ENCODE measurements around the gene PRKD3. TPM values are rescaled to one million over a fixed set of nuclear protein-coding genes. Genes with fewer than 3 reads are reported as not detected.

The PRKD3 gene
- total RNA-seq, 1 donor from 2014 or later: 50.1 TPM

DNA sequence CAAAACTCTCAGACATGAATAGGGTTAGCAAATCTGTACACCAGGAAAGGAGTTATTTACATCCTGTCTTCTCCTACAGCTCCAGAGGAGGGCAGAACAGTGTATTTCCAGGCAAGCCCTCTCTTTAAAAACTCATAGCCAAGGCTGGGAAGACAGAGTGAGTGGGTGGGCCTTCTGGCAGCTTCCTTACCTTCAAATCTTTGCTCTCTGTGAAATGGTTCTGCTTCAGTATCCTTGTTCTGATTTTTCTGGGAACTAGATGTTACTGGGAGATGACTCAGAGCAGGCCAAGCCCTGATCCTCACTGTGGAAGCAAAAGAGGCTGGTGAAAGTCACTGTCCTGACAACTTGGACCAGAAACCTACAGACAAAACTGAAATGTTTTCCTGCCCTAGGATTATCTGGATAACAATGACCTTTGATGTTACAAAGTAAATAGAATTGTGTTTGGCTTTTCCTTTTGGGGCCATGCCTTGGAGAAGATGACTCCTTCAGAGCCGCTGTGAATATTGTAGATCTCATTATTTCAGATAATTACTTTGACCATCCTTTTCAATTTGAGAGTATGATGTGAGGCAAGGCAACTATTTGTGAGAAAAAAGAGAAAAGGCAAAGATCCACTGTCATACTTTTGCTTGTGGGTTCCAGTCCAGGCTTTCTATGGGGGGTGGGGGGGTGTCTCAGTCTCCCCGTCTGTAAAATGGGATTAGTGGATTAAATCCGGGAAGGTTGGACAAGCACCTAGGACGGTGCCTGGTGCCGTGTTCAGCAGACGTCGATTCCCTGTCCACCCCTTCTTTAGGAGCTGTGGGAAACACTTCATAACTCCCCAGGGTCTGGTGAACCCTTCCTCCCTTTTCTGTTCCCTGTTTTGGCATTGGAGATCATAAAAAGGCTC lies 19.2 kb upstream of the PRKD3 start:
- Mint-ChIP-seq H3K36me3 (ENCODE audit: unreplicated experiment) (no peaks in the 10 kb centered on the region), H3K27ac (ENCODE audit: unreplicated experiment) (no peak overlapping the region), H3K9me3 (ENCODE audit: unreplicated experiment) (no peaks in the 10 kb centered on the region), H3K27me3 (ENCODE audit: unreplicated experiment) (peaks cover 12% of the 10 kb centered on the region), H3K4me3 (ENCODE audit: unreplicated experiment) (no peak overlapping the region), H3K4me1 (ENCODE audit: unreplicated experiment) (no peaks in the 10 kb centered on the region)
- TF ChIP-seq, protein P1, sequence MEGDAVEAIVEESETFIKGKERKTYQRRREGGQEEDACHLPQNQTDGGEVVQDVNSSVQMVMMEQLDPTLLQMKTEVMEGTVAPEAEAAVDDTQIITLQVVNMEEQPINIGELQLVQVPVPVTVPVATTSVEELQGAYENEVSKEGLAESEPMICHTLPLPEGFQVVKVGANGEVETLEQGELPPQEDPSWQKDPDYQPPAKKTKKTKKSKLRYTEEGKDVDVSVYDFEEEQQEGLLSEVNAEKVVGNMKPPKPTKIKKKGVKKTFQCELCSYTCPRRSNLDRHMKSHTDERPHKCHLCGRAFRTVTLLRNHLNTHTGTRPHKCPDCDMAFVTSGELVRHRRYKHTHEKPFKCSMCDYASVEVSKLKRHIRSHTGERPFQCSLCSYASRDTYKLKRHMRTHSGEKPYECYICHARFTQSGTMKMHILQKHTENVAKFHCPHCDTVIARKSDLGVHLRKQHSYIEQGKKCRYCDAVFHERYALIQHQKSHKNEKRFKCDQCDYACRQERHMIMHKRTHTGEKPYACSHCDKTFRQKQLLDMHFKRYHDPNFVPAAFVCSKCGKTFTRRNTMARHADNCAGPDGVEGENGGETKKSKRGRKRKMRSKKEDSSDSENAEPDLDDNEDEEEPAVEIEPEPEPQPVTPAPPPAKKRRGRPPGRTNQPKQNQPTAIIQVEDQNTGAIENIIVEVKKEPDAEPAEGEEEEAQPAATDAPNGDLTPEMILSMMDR (IDR thresholded peaks at IDR 0.05): peak; percentile 32
- no peak for DNase-seq (ENCODE audit: extremely low spot score, unreplicated experiment)

DNA sequence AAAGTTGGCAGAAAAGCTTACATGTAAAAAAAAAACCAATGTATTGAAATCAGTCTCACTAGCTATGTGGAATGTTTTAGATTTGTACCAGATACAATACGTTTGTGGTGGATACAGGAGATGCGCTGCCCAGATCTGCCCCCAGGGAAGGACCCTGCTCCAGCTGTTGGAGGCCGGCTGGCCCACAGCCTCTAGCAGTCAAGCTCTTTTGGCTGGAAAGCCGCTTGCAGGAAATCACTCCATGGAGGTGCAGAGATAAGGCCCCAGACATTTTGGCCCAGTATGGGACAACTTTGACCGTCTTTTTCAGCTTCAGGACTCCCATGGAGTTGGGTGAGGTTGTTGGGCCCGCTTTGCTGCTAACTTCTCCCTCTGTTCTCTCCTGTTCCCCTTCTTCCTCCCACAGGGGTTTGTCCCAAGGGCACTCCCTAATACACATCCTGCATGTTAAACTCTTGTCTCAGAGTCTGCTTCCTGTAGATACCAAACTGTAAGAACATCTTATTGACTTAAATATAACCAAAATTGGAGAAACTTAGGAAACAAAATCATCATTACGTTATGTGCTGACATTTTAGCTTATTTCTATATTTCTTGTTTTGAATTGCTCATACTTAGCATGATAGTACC lies 18.1 kb upstream of the PRKD3 start:
- H3K4me3 Mint-ChIP-seq (ENCODE audit: unreplicated experiment): no peak overlapping the region
- TF ChIP-seq, protein P1 (IDR thresholded peaks at IDR 0.05): no peak
- no peaks in the 10 kb centered on the region for H3K4me1 Mint-ChIP-seq (ENCODE audit: unreplicated experiment)
- peaks cover 12% of the 10 kb centered on the region for H3K27me3 Mint-ChIP-seq (ENCODE audit: unreplicated experiment)
- H3K36me3 Mint-ChIP-seq (ENCODE audit: unreplicated experiment): no peaks in the 10 kb centered on the region
- H3K27ac Mint-ChIP-seq (ENCODE audit: unreplicated experiment): no peak overlapping the region
- no peaks in the 10 kb centered on the region for H3K9me3 Mint-ChIP-seq (ENCODE audit: unreplicated experiment)
- no peak for DNase-seq (ENCODE audit: extremely low spot score, unreplicated experiment)

GRCh38 chr2:37340637-37341036 lies 16.0 kb upstream of the PRKD3 start:
- H3K4me3 Mint-ChIP-seq (ENCODE audit: unreplicated experiment): no peak overlapping the region
- H3K4me1 Mint-ChIP-seq (ENCODE audit: unreplicated experiment): no peaks in the 10 kb centered on the region
- H3K9me3 Mint-ChIP-seq (ENCODE audit: unreplicated experiment): no peaks in the 10 kb centered on the region
- H3K27me3 Mint-ChIP-seq (ENCODE audit: unreplicated experiment): peaks cover 6% of the 10 kb centered on the region
- no peaks in the 10 kb centered on the region for H3K36me3 Mint-ChIP-seq (ENCODE audit: unreplicated experiment)
- no peak for DNase-seq (ENCODE audit: extremely low spot score, unreplicated experiment)
- H3K27ac Mint-ChIP-seq (ENCODE audit: unreplicated experiment): no peak overlapping the region
- TF ChIP-seq, protein P1 (IDR thresholded peaks at IDR 0.05): no peak

DNA sequence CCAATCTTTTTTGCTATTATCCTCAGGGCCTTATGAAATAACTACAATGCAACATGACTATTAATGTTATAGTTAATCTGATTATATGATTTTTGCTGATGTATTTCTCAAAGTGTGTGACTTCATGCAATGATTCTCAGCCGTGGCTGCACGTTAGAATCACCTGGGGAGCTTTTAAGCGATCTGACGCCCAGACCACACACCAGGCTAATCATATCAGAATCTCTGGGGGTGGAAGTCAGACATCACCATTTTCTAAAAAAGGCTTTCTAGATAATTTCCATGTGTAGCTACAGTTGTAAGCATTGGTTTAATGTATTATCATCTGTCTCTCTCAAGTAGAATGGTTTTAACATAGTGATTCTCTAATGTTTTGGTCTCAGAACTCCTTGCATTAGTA lies 14.3 kb upstream of the PRKD3 start:
- H3K4me3 Mint-ChIP-seq (ENCODE audit: unreplicated experiment): no peak overlapping the region
- no peaks in the 10 kb centered on the region for H3K9me3 Mint-ChIP-seq (ENCODE audit: unreplicated experiment)
- H3K36me3 Mint-ChIP-seq (ENCODE audit: unreplicated experiment): no peaks in the 10 kb centered on the region
- peaks cover 8% of the 10 kb centered on the region for H3K27me3 Mint-ChIP-seq (ENCODE audit: unreplicated experiment)
- no peak for DNase-seq (ENCODE audit: extremely low spot score, unreplicated experiment)
- H3K27ac Mint-ChIP-seq (ENCODE audit: unreplicated experiment): no peak overlapping the region
- H3K4me1 Mint-ChIP-seq (ENCODE audit: unreplicated experiment): no peaks in the 10 kb centered on the region
- TF ChIP-seq, protein P1 (IDR thresholded peaks at IDR 0.05): no peak

- Mint-ChIP-seq H3K36me3 (ENCODE audit: unreplicated experiment) (no peaks in the 10 kb centered on the region), H3K4me3 (ENCODE audit: unreplicated experiment) (no peak overlapping the region), H3K27me3 (ENCODE audit: unreplicated experiment) (peaks cover 12% of the 10 kb centered on the region), H3K27ac (ENCODE audit: unreplicated experiment) (no peak overlapping the region), H3K9me3 (ENCODE audit: unreplicated experiment) (no peaks in the 10 kb centered on the region), H3K4me1 (ENCODE audit: unreplicated experiment) (no peaks in the 10 kb centered on the region)
- DNase-seq (ENCODE audit: extremely low spot score, unreplicated experiment): no peak
- TF ChIP-seq, protein P1 (IDR thresholded peaks at IDR 0.05): no peak
Observed at GRCh38 chr2:37337620-37338280, 13.1 kb upstream of the PRKD3 start.
